ENCODE results near the gene POM121L2.

Gene POM121L2

GRCh38 chr6:27260369-27260768, 51.7 kb downstream of the POM121L2 start:
- no peak for DNase-seq (ENCODE audit: low read depth in 2 of 2)
